D721Med (cell line): ENCODE measurements around the gene PRKCB.

ENCODE experiments used
- DNase-seq: peaks from one replicate; pipeline ENCODE4 v3.0.0; 2011; ENCODE audit warnings: low spot score; ENCODE audit not compliant: insufficient read length
- FAIRE-seq: peaks from 2 replicates; lab custom pipeline; 2011; peaks lifted over from hg19 to GRCh38; lab: Jason Lieb, UNC
- CTCF ChIP-seq: IDR thresholded peaks from 2 replicates; pipeline ENCODE4 v1.5.1; 2012; ENCODE audit warnings: mild to moderate bottlenecking, control low read depth; ENCODE audit not compliant: insufficient read depth; ENCODE audit errors: missing control alignments

PRKCB gene

GRCh38 chr16:23941963-23942564 is 106.3 kb downstream of the PRKCB start:
- TF ChIP-seq CTCF, result no peak
- FAIRE-seq, result no peak

GRCh38 chr16:23943604-23944003 is 107.8 kb downstream of the PRKCB start:
- FAIRE-seq, result no peak
- no peak for TF ChIP-seq CTCF
- DNase-seq, result no peak

More at GRCh38 chr16:23941963-23942564, 106.3 kb downstream of the PRKCB start:
- no peak for DNase-seq

- DNase-seq, result no peak
- no peak for FAIRE-seq
- no peak for TF ChIP-seq CTCF
These were observed 108.6 kb downstream of the PRKCB start for GRCh38 chr16:23944381-23944780.

GRCh38 chr16:23945243-23945642 is 109.5 kb downstream of the PRKCB start:
- DNase-seq (no peak), FAIRE-seq (no peak)
- TF ChIP-seq CTCF, result no peak

- DNase-seq (no peak), FAIRE-seq (no peak)
- no peak for TF ChIP-seq CTCF
These were observed 112.1 kb downstream of the PRKCB start for GRCh38 chr16:23947838-23948237.

- no peak for DNase-seq
- FAIRE-seq, result no peak
- no peak for TF ChIP-seq CTCF
These were observed 113.2 kb downstream of the PRKCB start for GRCh38 chr16:23948949-23949411.

GRCh38 chr16:23949630-23950290 is 114.0 kb downstream of the PRKCB start:
- DNase-seq, result no peak

More at GRCh38 chr16:23949630-23950290, 114.0 kb downstream of the PRKCB start:
- no peak for TF ChIP-seq CTCF
- no peak for FAIRE-seq
